ENCODE measurements around the gene GRAMD2B. TPM values are rescaled to one million over a fixed set of nuclear protein-coding genes. Genes with fewer than 3 reads are reported as not detected.

Gene GRAMD2B
- total RNA-seq, 1 donor, result 23.5 TPM

DNA sequence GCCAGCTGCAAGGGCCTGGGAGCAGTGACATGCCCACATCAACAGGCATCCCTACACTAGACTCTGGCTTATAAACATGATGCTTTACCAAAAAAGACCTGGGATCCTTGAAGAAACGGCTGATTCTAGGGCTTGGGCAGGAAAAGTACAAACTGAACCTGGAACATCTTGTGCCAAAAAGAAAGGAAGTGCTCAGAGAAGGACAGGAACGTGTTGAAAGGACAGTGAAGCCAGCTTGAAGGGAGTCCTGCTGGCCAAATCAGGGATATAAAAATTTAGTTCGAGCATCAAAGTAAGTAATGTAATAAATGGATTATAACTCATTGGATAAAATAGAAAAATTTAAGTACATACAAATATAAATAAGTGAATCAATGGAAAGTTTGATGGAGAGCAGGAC is 113.7 kb downstream of the GRAMD2B start:
- DNase-seq (ENCODE audit: low read depth), result no peak
- TF ChIP-seq, protein P1, sequence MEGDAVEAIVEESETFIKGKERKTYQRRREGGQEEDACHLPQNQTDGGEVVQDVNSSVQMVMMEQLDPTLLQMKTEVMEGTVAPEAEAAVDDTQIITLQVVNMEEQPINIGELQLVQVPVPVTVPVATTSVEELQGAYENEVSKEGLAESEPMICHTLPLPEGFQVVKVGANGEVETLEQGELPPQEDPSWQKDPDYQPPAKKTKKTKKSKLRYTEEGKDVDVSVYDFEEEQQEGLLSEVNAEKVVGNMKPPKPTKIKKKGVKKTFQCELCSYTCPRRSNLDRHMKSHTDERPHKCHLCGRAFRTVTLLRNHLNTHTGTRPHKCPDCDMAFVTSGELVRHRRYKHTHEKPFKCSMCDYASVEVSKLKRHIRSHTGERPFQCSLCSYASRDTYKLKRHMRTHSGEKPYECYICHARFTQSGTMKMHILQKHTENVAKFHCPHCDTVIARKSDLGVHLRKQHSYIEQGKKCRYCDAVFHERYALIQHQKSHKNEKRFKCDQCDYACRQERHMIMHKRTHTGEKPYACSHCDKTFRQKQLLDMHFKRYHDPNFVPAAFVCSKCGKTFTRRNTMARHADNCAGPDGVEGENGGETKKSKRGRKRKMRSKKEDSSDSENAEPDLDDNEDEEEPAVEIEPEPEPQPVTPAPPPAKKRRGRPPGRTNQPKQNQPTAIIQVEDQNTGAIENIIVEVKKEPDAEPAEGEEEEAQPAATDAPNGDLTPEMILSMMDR (IDR thresholded peaks at IDR 0.05; ENCODE audit: insufficient read depth, low read length), result no peak
- H3K4me3 ChIP-seq (ENCODE audit: low read depth, low read length), result no peak overlapping the region

DNA sequence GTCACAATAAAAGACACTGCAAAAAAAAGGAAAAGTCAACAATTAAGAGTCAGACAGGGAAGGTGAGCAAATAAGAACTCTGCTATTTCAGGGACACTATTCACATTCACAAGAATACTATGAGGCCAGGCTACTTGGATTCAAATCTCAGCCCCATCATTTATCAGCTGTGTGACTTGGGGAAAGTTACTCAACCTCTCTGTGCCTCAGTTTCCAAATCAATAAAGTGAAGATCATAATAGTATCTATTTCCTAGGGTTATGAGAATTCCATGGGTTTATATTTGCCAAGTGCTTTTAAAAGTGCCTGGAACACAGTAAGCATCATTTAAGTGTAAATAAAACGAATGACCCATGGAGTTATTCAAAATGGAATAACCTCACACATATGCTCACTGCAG is 115.4 kb downstream of the GRAMD2B start:
- no peak for DNase-seq (ENCODE audit: low read depth)
- H3K4me3 ChIP-seq (ENCODE audit: low read depth, low read length), result no peak overlapping the region
- TF ChIP-seq, protein P1 (IDR thresholded peaks at IDR 0.05; ENCODE audit: insufficient read depth, low read length), result no peak

DNA sequence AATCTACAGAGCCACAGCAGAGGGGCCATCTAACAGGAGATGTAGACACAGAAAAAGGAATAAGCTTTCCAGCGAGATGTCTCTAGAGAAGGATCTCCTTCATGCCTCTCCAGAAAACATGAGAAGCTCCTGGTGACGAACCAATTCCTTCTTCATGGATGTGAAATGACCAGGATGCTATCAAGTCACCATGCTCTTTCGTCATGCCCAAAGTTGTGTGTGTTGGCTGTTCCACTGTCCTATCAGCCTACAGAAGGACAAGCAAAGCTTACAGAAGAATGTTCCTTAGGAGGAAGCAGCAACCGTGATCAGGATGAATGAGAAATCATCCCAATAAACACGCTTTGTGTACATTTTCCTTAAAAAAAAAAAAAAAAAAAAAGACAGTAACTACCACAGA is 117.4 kb downstream of the GRAMD2B start:
- no peak for DNase-seq (ENCODE audit: low read depth)
- TF ChIP-seq, protein P1 (IDR thresholded peaks at IDR 0.05; ENCODE audit: insufficient read depth, low read length), result no peak
- no peak overlapping the region for H3K4me3 ChIP-seq (ENCODE audit: low read depth, low read length)

DNA sequence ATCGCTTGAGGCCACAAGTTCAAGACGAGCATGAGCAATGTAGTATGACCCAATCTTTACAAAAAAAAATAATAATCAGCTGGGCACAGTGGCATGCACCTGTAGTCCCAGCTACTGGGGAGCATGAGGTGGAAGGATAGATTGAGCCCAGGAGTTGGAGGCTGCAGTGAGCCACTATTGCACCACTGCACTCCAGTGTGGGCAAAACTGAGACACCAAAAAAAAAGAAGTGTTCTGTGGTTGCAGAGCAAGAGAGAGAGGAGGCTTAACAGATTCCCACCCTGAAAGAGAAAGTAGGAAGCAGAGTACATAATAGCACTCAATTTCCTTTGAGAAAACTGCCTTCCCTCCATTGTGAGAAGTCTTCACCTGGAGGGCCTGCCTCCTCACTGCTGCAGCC is 119.2 kb downstream of the GRAMD2B start:
- DNase-seq (ENCODE audit: low read depth), result no peak
- no peak overlapping the region for H3K4me3 ChIP-seq (ENCODE audit: low read depth, low read length)
- TF ChIP-seq, protein P1 (IDR thresholded peaks at IDR 0.05; ENCODE audit: insufficient read depth, low read length), result no peak

DNA sequence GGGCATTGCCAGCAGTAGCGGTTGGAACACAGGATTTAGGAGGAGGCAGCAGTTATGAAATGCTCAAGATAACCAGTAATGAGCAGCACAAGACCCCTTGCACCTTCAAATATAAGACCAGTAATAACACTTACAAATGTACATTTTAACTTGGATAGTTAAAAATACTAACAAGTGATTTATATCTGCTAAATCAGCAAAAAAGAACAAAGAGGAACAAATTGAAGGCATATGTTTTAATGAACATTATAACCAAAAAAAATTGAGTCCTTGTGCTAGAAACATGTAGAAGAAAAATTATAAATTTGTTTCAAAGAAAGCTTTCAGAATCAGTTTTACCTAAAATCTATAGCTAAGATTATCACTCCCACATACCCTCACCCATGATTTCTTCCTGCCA is 119.8 kb downstream of the GRAMD2B start:
- TF ChIP-seq, protein P1 (IDR thresholded peaks at IDR 0.05; ENCODE audit: insufficient read depth, low read length), result no peak
- DNase-seq (ENCODE audit: low read depth), result no peak
- no peak overlapping the region for H3K4me3 ChIP-seq (ENCODE audit: low read depth, low read length)

DNA sequence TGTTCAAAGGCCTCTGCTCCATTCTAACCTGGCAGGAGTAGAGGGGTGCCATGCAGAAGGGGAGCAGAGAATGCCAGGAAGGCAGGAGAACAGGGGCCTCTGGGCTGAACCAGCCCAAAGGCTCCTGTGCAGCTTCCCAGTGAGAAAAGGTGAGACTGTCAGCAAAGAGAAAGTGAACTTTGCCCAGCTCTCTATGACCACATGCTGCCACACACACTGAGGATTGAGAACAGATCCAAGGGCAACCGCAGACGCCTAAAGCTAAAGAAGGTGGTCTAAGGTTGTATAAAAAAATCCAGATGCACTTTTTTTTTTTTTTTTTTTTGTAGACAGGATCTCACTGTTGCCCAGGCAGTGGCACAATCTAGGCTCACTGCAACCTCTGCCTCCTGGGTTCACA is 120.5 kb downstream of the GRAMD2B start:
- H3K4me3 ChIP-seq (ENCODE audit: low read depth, low read length), result no peak overlapping the region
- TF ChIP-seq, protein P1 (IDR thresholded peaks at IDR 0.05; ENCODE audit: insufficient read depth, low read length), result no peak

More for the DNA sequence above, 120.5 kb downstream of the GRAMD2B start:
- no peak for DNase-seq (ENCODE audit: low read depth)

Other genes with a start within 250 kb of the GRAMD2B start
- 33.6 and 67.5 TPM in 2 replicates for gene ALDH7A1, start 171.8 kb downstream of the GRAMD2B start, total RNA-seq (ENCODE audit: low replicate concordance)
- gene PHAX, start 177.5 kb downstream of the GRAMD2B start, total RNA-seq (ENCODE audit: low replicate concordance), result 73.2 and 87.9 TPM in 2 replicates

All from fibroblast of the aortic adventitia (primary cell).